Measurements from ENCODE around the gene PRSS53.

DNA sequence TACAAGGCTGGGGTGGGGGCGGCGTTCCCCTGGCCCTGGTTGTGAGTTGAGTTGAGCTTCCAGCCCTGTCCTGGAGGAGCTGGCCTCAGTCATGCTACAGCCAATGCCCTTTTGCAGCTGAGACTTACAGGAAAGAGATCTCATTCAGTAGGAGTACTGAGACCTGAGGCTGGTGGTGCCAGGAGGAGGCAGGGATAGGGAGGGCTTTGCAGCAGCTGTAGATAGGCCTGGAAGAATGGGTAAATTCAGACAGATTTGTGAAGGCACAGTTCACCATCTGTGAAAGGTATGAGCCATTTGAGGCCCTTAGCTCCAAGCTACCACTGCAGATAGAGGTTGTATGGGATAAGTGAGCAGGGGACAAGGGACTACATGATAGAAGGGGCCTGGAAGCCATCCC lies 49.8 kb downstream of the PRSS53 start:
- TF ChIP-seq, protein P1, sequence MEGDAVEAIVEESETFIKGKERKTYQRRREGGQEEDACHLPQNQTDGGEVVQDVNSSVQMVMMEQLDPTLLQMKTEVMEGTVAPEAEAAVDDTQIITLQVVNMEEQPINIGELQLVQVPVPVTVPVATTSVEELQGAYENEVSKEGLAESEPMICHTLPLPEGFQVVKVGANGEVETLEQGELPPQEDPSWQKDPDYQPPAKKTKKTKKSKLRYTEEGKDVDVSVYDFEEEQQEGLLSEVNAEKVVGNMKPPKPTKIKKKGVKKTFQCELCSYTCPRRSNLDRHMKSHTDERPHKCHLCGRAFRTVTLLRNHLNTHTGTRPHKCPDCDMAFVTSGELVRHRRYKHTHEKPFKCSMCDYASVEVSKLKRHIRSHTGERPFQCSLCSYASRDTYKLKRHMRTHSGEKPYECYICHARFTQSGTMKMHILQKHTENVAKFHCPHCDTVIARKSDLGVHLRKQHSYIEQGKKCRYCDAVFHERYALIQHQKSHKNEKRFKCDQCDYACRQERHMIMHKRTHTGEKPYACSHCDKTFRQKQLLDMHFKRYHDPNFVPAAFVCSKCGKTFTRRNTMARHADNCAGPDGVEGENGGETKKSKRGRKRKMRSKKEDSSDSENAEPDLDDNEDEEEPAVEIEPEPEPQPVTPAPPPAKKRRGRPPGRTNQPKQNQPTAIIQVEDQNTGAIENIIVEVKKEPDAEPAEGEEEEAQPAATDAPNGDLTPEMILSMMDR (IDR thresholded peaks at IDR 0.05; ENCODE audit: low read length) = no peak
- TF ChIP-seq EZH2 (optimal IDR thresholded peaks at IDR 0.05; ENCODE audit: low read depth, low read length) (no peak), EZH2phosphoT487 (IDR thresholded peaks at IDR 0.05; ENCODE audit: low read length) (no peak)
